Liver (tissue), 9 donors: ENCODE data around the gene MYO9B. TPM values are rescaled to one million over a fixed set of nuclear protein-coding genes. Genes with fewer than 3 reads are reported as not detected.

Experiments used
- DNase-seq: peaks from one replicate; pipeline ENCODE4 v3.0.0-alpha.2; 2017; ENCODE audit warnings: low spot score
- H3K27ac ChIP-seq, 2 donors: one replicate each; pipeline ENCODE4 v1.7.0; 2013; ENCODE audit warnings: inconsistent platforms in 2 of 2, low read length in 2 of 2, control low read depth in 1 of 2, low read depth in 1 of 2, mild to moderate bottlenecking in 1 of 2
- H3K27me3 ChIP-seq, 4 donors: one replicate each; pipeline versions ENCODE4 v1.6.1 to v1.7.0; 2013; ENCODE audit warnings: low read length in 3 of 4, inconsistent platforms in 1 of 4, mild to moderate bottlenecking in 1 of 4, moderate library complexity in 1 of 4; ENCODE audit not compliant: control insufficient read depth in 4 of 4, insufficient read depth in 4 of 4
- H3K36me3 ChIP-seq, 4 donors: one replicate each; pipeline versions ENCODE4 v1.6.1 to v1.7.0; 2013; ENCODE audit warnings: low read length in 3 of 4, mild to moderate bottlenecking in 3 of 4, low read depth in 1 of 4, moderate library complexity in 1 of 4; ENCODE audit not compliant: control insufficient read depth in 4 of 4, insufficient read depth in 3 of 4
- H3K4me1 ChIP-seq, 4 donors: one replicate each; pipeline versions ENCODE4 v1.6.1 to v1.7.0; 2013; ENCODE audit warnings: low read length in 3 of 4, mild to moderate bottlenecking in 3 of 4, moderate library complexity in 1 of 4; ENCODE audit not compliant: control insufficient read depth in 4 of 4, insufficient read depth in 4 of 4
- H3K4me3 ChIP-seq, 3 donors: one replicate each; pipeline versions ENCODE4 v1.6.1 to v1.7.0; 2013; ENCODE audit warnings: low read length in 3 of 3, control low read depth in 1 of 3, low read depth in 1 of 3, mild to moderate bottlenecking in 1 of 3
- H3K9ac ChIP-seq, 2 donors: one replicate each; pipeline ENCODE4 v1.7.0; 2013; ENCODE audit warnings: low read length in 2 of 2, mild to moderate bottlenecking in 2 of 2, moderate library complexity in 2 of 2, control low read depth in 1 of 2, low read depth in 1 of 2
- H3K9me3 ChIP-seq, 4 donors: one replicate each; pipeline versions ENCODE4 v1.6.1 to v1.7.0; 2013; ENCODE audit warnings: low read length in 3 of 4; ENCODE audit not compliant: control insufficient read depth in 4 of 4
- FOXA1 ChIP-seq: IDR thresholded peaks from 2 replicates; pipeline ENCODE4 v1.6.1; 2016; ENCODE audit warnings: antibody characterized with exemption
- FOXA2 ChIP-seq: IDR thresholded peaks from 2 replicates; pipeline ENCODE4 v1.6.1; 2016; ENCODE audit warnings: antibody characterized with exemption
- GABPA ChIP-seq, 2 donors: IDR thresholded peaks in 1 of 2; conservative IDR thresholded peaks in 1 of 2; 2 replicates each; pipeline ENCODE4 v1.6.1; 2016; ENCODE audit warnings: antibody characterized with exemption in 2 of 2, mild to moderate bottlenecking in 1 of 2, moderate library complexity in 1 of 2
- HNF4A ChIP-seq, 2 donors: conservative IDR thresholded peaks; 2 replicates each; pipeline ENCODE4 v1.6.1; 2016; ENCODE audit warnings: antibody characterized with exemption in 2 of 2, mild to moderate bottlenecking in 2 of 2
- MAX ChIP-seq: IDR thresholded peaks from 2 replicates; pipeline ENCODE4 v1.6.1; 2016; ENCODE audit warnings: antibody characterized with exemption
- NR2F2 ChIP-seq: IDR thresholded peaks from 2 replicates; pipeline ENCODE4 v1.6.1; 2016; ENCODE audit warnings: antibody characterized with exemption
- RAD21 ChIP-seq, 2 donors: IDR thresholded peaks; 2 replicates each; pipeline ENCODE4 v1.6.1; 2016; ENCODE audit warnings: antibody characterized with exemption in 2 of 2, mild to moderate bottlenecking in 2 of 2
- REST ChIP-seq: IDR thresholded peaks from 2 replicates; pipeline ENCODE4 v1.6.1; 2016; ENCODE audit warnings: antibody characterized with exemption, mild to moderate bottlenecking
- RXRA ChIP-seq, 2 donors: IDR thresholded peaks; 2 replicates each; pipeline ENCODE4 v1.6.1; 2017 to 2018; ENCODE audit warnings: antibody characterized with exemption in 2 of 2, mild to moderate bottlenecking in 1 of 2
- SP1 ChIP-seq: IDR thresholded peaks from 2 replicates; pipeline ENCODE4 v1.6.1; 2018; ENCODE audit warnings: antibody characterized with exemption, mild to moderate bottlenecking
- TAF1 ChIP-seq: conservative IDR thresholded peaks from 2 replicates; pipeline ENCODE4 v1.6.1; 2016; ENCODE audit warnings: antibody characterized with exemption, mild to moderate bottlenecking
- YY1 ChIP-seq: IDR thresholded peaks from 2 replicates; pipeline ENCODE4 v1.6.1; 2016; ENCODE audit warnings: antibody characterized with exemption, mild to moderate bottlenecking
- WGBS: extraction: QIAGEN DNeasy Blood & Tissue Kit; methylation state at CpG from one replicate; pipeline ENCODE4 v1.1.7; 2013; 5-methylcytosine and 5-hydroxymethylcytosine counted together
- polyA plus RNA-seq, 2 donors: library from polyadenylated mRNA; stranded (reverse) in 1 of 2; unstranded in 1 of 2; fragments of 200-250 nt in 1 of 2; fragments of >200 nt in 1 of 2; fragmentation: Nextera tagmentation in 1 of 2; extraction: Ambion mirVana in 1 of 2; gene quantifications; one replicate each; pipeline versions ENCODE4 v1.2.1 to v1.2.3, GENCODE V29; 2013 to 2015
- total RNA-seq, 2 donors: library from RNA; depleted of rRNA; stranded (reverse); fragments of >200 nt; gene quantifications; one replicate each; pipeline ENCODE4 v1.2.3, GENCODE V29; 2014
- TF ChIP-seq, protein P1 (sequence below): IDR thresholded peaks from 2 replicates; pipeline ENCODE4 v1.6.1; 2016; ENCODE audit warnings: antibody characterized with exemption
- donor health status: healthy.
- donor health status: healthy.
- donor health status: healthy.
- donor health status: healthy.
- donor health status: healthy.

Gene MYO9B
- total and polyA plus RNA-seq, 4 donors, result 9.1 to 32.5 (median 21.0) TPM

DNA sequence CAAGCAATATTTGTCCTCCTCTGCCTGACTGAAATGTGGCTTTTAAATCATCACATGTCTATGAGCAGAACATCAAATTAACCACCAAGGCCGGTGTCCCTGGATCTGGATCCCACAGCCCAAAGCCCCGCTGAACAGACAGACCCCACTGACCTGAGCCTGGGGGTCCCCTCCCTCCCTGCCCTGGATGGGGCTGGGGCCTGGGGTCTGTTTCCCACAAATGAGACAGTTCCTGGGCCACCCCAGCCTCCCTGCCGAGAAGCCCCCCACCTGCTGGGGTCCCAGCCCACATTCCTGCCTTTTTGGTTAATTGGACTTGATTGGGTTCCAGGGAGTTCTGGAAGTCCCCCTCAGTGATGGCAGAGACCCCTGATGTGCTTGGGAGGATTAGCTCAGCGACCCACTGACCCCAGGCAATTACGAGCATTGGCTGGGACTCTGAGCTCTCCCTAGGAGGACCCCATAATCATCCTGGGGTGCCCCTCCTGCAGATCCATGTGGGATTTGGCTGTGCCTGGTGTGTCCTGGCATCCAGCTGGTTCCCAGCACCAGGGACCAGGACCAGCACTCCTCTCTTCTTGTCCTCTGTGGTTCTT lies 29.6 kb upstream of the MYO9B start (continued):
- TF ChIP-seq YY1 (no peak), SP1 (no peak), MAX (no peak)

GRCh38 chr19:17048885-17049453 lies 26.6 kb upstream of the MYO9B start:
- Histone ChIP-seq H3K27me3 (no peaks in the 10 kb centered on the region), H3K27ac (no peak overlapping the region), H3K9me3 (no peaks in the 10 kb centered on the region), H3K4me3 (no peak overlapping the region), H3K4me1 (no peaks in the 10 kb centered on the region), H3K9ac (no peak overlapping the region), H3K36me3 (peaks cover 3 to 31% (median 10%) of the 10 kb centered on the region in 4 donors)
- TF ChIP-seq RXRA (IDR thresholded peaks at IDR 0.05) (no peak), FOXA2 (no peak), REST (no peak), NR2F2 (no peak), TAF1 (no peak), HNF4A (conservative IDR thresholded peaks at IDR 0.05) (no peak)
- DNase-seq, result no peak
- WGBS, result 90% methylated on average over 16 of the region's 16 CpGs

DNA sequence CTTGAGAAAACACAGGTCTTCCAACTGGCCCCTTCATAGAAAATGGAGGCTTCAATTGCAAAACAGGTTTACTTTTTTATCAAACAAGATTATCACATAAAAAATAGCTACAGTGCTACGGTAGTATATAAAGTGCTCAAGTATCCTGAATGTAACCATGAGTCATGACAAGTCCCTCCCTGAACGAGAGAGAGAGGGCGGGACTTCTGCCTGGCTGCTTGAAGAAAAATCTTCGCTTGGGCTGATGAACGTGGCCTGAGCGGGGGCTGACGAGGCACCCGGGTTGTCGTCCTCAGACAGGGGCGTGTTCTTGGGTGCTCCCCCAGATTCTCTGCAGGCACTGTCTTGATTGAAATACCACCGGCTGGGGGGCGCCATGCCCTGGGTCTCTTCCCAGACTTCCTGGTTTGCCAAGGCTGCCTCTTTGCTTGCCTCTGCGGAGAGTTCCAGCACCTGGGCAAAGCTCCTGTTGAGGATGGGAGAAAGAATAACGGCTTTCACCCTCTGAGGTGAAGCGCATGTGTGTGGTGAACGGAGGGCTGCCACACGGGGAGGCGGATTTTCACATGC lies 25.8 kb upstream of the MYO9B start:
- Histone ChIP-seq H3K27ac (no peak overlapping the region), H3K4me1 (no peaks in the 10 kb centered on the region), H3K36me3 (peaks cover 3 to 32% (median 12%) of the 10 kb centered on the region in 4 donors), H3K9ac (no peak overlapping the region), H3K27me3 (no peaks in the 10 kb centered on the region), H3K4me3 (no peak overlapping the region), H3K9me3 (no peaks in the 10 kb centered on the region)
- DNase-seq, result no peak
- 93% methylated on average over 18 of the region's 18 CpGs for WGBS
- no peak for TF ChIP-seq NR2F2

DNA sequence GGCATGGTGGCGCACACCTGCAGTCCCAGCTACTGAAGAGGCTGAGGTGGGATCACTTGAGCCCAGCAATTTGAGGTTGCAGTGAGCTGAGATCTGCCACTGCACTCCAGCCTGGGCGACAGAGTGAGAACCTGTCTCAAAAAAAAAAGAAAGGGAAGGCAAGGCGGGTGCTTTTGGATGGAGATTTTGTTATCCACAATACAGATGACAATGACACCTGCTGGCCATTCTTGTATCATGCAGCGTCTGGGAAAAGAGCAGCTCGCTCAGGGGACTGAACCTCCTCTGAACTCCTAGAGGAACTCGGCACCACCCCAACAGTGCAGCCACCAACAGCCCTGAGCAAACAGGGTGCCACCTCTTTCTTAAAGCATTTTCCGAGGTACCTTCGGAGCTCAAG lies 23.1 kb upstream of the MYO9B start:
- H3K4me3 ChIP-seq, result no peak overlapping the region
- no peak overlapping the region for H3K27ac ChIP-seq
- DNase-seq, result no peak
- H3K36me3 ChIP-seq, result peaks cover 6 to 39% (median 14%) of the 10 kb centered on the region in 4 donors
- H3K9ac ChIP-seq, result no peak overlapping the region
- WGBS, result 78% methylated on average over 8 of the region's 8 CpGs
- H3K27me3 ChIP-seq, result no peaks in the 10 kb centered on the region
- H3K4me1 ChIP-seq, result no peaks in the 10 kb centered on the region
- no peaks in the 10 kb centered on the region for H3K9me3 ChIP-seq
- TF ChIP-seq REST, result no peak
- no peak for TF ChIP-seq FOXA2
- TF ChIP-seq NR2F2, result no peak
- no peak for TF ChIP-seq FOXA1
- no peak for TF ChIP-seq GABPA (IDR thresholded peaks at IDR 0.05 in 1 of 2, conservative IDR thresholded peaks at IDR 0.05 in 1 of 2)
- TF ChIP-seq RAD21 (IDR thresholded peaks at IDR 0.05), result peak; percentile 68 to 78
- TF ChIP-seq HNF4A (conservative IDR thresholded peaks at IDR 0.05), result no peak
- no peak for TF ChIP-seq RXRA (IDR thresholded peaks at IDR 0.05)
- TF ChIP-seq, protein P1, sequence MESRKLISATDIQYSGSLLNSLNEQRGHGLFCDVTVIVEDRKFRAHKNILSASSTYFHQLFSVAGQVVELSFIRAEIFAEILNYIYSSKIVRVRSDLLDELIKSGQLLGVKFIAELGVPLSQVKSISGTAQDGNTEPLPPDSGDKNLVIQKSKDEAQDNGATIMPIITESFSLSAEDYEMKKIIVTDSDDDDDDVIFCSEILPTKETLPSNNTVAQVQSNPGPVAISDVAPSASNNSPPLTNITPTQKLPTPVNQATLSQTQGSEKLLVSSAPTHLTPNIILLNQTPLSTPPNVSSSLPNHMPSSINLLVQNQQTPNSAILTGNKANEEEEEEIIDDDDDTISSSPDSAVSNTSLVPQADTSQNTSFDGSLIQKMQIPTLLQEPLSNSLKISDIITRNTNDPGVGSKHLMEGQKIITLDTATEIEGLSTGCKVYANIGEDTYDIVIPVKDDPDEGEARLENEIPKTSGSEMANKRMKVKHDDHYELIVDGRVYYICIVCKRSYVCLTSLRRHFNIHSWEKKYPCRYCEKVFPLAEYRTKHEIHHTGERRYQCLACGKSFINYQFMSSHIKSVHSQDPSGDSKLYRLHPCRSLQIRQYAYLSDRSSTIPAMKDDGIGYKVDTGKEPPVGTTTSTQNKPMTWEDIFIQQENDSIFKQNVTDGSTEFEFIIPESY, result no peak
